GM18505 (cell line): ENCODE data around the gene USP7.

ENCODE experiments used
- ATAC-seq: cut with Tn5 transposase; IDR thresholded peaks from one replicate; pipeline ENCODE4 v1.9.1; 2021; ENCODE audit not compliant: unreplicated experiment
- POLR2A ChIP-seq: IDR thresholded peaks from 4 replicates; pipeline ENCODE4 v1.6.1; 2011; ENCODE audit warnings: borderline replicate concordance; ENCODE audit not compliant: insufficient read depth, insufficient read length; ENCODE audit errors: extremely low read depth

The USP7 gene

GRCh38 chr16:8963821-8964441 lies at the start of gene USP7:
Gene USP7 (minus strand): TSS chr16:8963906. CDS start chr16:8963285, 621 bp downstream.
- peak; percentile 80 for ATAC-seq

GRCh38 chr16:9013508-9013864 lies 49.8 kb upstream of the USP7 start:
- TF ChIP-seq POLR2A: no peak
- ATAC-seq: no peak

More at GRCh38 chr16:8963821-8964441, at the start of gene USP7:
- TF ChIP-seq POLR2A: peak; percentile 79

- no peak for TF ChIP-seq POLR2A
- ATAC-seq: no peak
Measured at GRCh38 chr16:9012848-9013507, 49.3 kb upstream of the USP7 start.

GRCh38 chr16:9012330-9012729 lies 48.6 kb upstream of the USP7 start:
- TF ChIP-seq POLR2A: no peak
- no peak for ATAC-seq

GRCh38 chr16:9008601-9009260 lies 45.0 kb upstream of the USP7 start:
- TF ChIP-seq POLR2A: no peak
- peak; percentile 93 for ATAC-seq

GRCh38 chr16:9007177-9007794 lies 43.6 kb upstream of the USP7 start:
- no peak for ATAC-seq
- TF ChIP-seq POLR2A: no peak

GRCh38 chr16:9004183-9004582 lies 40.5 kb upstream of the USP7 start:
- ATAC-seq: no peak
- TF ChIP-seq POLR2A: no peak

GRCh38 chr16:9003763-9004162 lies 40.1 kb upstream of the USP7 start:
- ATAC-seq: no peak
- no peak for TF ChIP-seq POLR2A

- no peak for TF ChIP-seq POLR2A
- ATAC-seq: no peak
Measured at GRCh38 chr16:9003322-9003721, 39.6 kb upstream of the USP7 start.

- no peak for ATAC-seq
- TF ChIP-seq POLR2A: no peak
Measured at GRCh38 chr16:9002042-9002441, 38.3 kb upstream of the USP7 start.

- no peak for TF ChIP-seq POLR2A
- ATAC-seq: no peak
Measured at GRCh38 chr16:9000664-9001063, 37.0 kb upstream of the USP7 start.

- no peak for TF ChIP-seq POLR2A
- ATAC-seq: no peak
Measured at GRCh38 chr16:8999800-9000199, 36.1 kb upstream of the USP7 start.

- ATAC-seq: no peak
Measured at GRCh38 chr16:8998108-8998507, 34.4 kb upstream of the USP7 start.

GRCh38 chr16:8996891-8997290 lies 33.2 kb upstream of the USP7 start:
- no peak for ATAC-seq
- TF ChIP-seq POLR2A: no peak

More at GRCh38 chr16:8998108-8998507, 34.4 kb upstream of the USP7 start:
- no peak for TF ChIP-seq POLR2A

- no peak for ATAC-seq
- no peak for TF ChIP-seq POLR2A
Measured at GRCh38 chr16:8990445-8990844, 26.7 kb upstream of the USP7 start.
